Osteoblast (primary cell): Measurements from ENCODE around the gene FFAR2. TPM values are rescaled to one million over a fixed set of nuclear protein-coding genes. Genes with fewer than 3 reads are reported as not detected.

Experiments used
- DNase-seq: peaks from one replicate; pipeline ENCODE4 v3.0.0; 2011; ENCODE audit warnings: low spot score, mixed read lengths; ENCODE audit not compliant: insufficient read length; ENCODE audit errors: missing footprints
- H2AFZ ChIP-seq: 2 replicates; pipeline ENCODE4 v1.6.0; 2011; ENCODE audit warnings: mild to moderate bottlenecking, low read length
- H3K27ac ChIP-seq: 2 replicates; pipeline ENCODE4 v1.5.1; 2011; ENCODE audit warnings: mild to moderate bottlenecking, low read depth, low read length, moderate library complexity
- H3K27me3 ChIP-seq: 2 replicates; pipeline ENCODE4 v1.6.0; 2012; ENCODE audit warnings: mild to moderate bottlenecking, control low read depth, inconsistent platforms, low read length, moderate library complexity; ENCODE audit not compliant: insufficient read depth
- H3K36me3 ChIP-seq: 2 replicates; pipeline ENCODE4 v1.5.1; 2011; ENCODE audit warnings: mild to moderate bottlenecking, low read length, control low read depth, moderate library complexity; ENCODE audit not compliant: insufficient read depth
- H3K4me1 ChIP-seq: 2 replicates; pipeline ENCODE4 v1.5.1; 2011; ENCODE audit warnings: mild to moderate bottlenecking, low read length, control low read depth, moderate library complexity; ENCODE audit not compliant: insufficient read depth
- H3K4me2 ChIP-seq: 2 replicates; pipeline ENCODE4 v1.6.0; 2011; ENCODE audit warnings: mild to moderate bottlenecking, low read length; ENCODE audit not compliant: insufficient read depth
- H3K4me3 ChIP-seq: fragments of 200-600 bp; sonication (generic); 3 replicates; pipeline ENCODE4 v1.5.1; 2012; ENCODE audit warnings: mild to moderate bottlenecking, low read length, inconsistent platforms; ENCODE audit not compliant: insufficient read depth
- H3K79me2 ChIP-seq: 2 replicates; pipeline ENCODE4 v1.6.0; 2012; ENCODE audit warnings: mild to moderate bottlenecking, low read length, control low read depth, inconsistent platforms; ENCODE audit not compliant: insufficient read depth
- H3K9me3 ChIP-seq: 2 replicates; pipeline ENCODE4 v1.5.1; 2011; ENCODE audit warnings: low read depth, low read length, control low read depth
- H4K20me1 ChIP-seq: 2 replicates; pipeline ENCODE4 v1.6.0; 2012; ENCODE audit warnings: mild to moderate bottlenecking, low read length, control low read depth; ENCODE audit not compliant: insufficient read depth
- CTCF ChIP-seq: IDR thresholded peaks from 2 replicates; pipeline ENCODE4 v1.5.1; 2011; ENCODE audit warnings: mild to moderate bottlenecking, low read depth, low read length, moderate library complexity; ENCODE audit errors: extremely low read depth
- total RNA-seq: library from RNA; depleted of rRNA; stranded (reverse); fragments of >200 nt; gene quantifications from 2 replicates; pipeline ENCODE4 v1.2.3, GENCODE V29; 2012

FFAR2 gene
- total RNA-seq, 1 donor, result not detected

DNA sequence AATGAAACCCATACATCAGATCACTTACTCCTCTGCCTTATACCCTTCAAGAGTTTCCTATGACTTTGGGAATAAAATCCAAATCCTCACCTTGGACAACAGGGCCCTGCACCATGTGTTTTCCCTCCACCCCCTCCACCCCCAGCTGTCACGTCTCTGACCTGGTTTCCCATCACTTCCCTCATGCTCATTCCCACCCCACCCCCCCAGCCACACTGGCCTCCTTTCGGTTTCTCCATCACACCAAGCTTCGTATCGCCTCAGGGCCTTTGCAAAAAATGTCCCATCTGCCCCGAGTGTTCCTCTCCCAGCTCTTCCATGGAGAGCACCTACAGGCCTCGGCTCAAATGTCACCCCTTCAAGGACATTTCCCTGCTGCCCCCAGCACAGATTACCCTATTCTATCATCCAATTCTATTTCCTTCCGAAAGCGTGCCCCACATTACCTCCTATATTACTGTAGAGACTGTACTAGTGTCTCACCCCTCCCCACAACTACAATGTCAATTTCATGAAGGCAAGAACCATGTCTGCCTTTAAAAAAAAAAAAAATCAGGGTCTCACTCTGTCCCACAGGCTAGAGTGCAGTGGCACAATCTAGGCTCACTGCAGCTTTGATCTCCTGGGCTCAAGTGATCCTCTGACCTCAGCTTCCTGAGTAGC lies 16.8 kb upstream of the FFAR2 start:
- DNase-seq, result no peak
- no peak for TF ChIP-seq CTCF

DNA sequence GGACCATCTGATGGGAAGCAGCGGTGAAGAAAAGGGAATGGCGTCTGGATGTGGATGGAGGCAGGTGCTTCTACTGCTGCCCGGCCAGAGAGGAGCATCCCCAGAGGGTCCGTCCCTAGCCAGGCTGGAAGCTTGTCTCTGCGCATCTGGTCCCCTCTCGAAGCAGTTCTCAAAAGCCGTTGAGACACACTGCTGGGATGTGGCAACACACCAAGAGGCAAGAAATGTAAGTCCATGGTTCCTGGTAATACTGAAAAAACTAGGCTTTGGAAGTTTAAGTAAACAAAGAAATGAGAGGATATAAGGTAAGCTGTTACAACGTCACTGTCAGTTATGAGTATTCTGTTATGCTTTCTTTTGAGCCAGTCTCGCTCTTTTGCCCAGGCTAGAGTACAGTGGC lies 15.1 kb upstream of the FFAR2 start:
- no peak overlapping the region for H3K27ac ChIP-seq
- no peak for TF ChIP-seq CTCF
- DNase-seq, result no peak
- no peaks in the 10 kb centered on the region for H3K36me3 ChIP-seq
- no peak overlapping the region for H3K4me3 ChIP-seq
- H3K4me1 ChIP-seq, result peaks cover 7% of the 10 kb centered on the region
- H4K20me1 ChIP-seq, result no peaks in the 10 kb centered on the region
- peaks cover 2% of the 10 kb centered on the region for H3K9me3 ChIP-seq
- no peaks in the 10 kb centered on the region for H3K79me2 ChIP-seq
- no peak overlapping the region for H2AFZ ChIP-seq
- no peak overlapping the region for H3K4me2 ChIP-seq
- peaks cover 24% of the 10 kb centered on the region for H3K27me3 ChIP-seq

More for the DNA sequence above, 16.8 kb upstream of the FFAR2 start:
- H3K4me2 ChIP-seq, result no peak overlapping the region
- no peak overlapping the region for H3K27ac ChIP-seq
- H4K20me1 ChIP-seq, result no peaks in the 10 kb centered on the region
- no peaks in the 10 kb centered on the region for H3K36me3 ChIP-seq
- H3K4me1 ChIP-seq, result peaks cover 1% of the 10 kb centered on the region
- peaks cover 15% of the 10 kb centered on the region for H3K27me3 ChIP-seq
- no peaks in the 10 kb centered on the region for H3K79me2 ChIP-seq
- no peak overlapping the region for H3K4me3 ChIP-seq
- no peak overlapping the region for H2AFZ ChIP-seq
- peaks cover 2% of the 10 kb centered on the region for H3K9me3 ChIP-seq

GRCh38 chr19:35433448-35433847 lies 14.6 kb upstream of the FFAR2 start:
- DNase-seq, result no peak
- Histone ChIP-seq H3K4me3 (no peak overlapping the region), H3K27me3 (peaks cover 24% of the 10 kb centered on the region), H3K36me3 (no peaks in the 10 kb centered on the region), H2AFZ (no peak overlapping the region), H3K27ac (no peak overlapping the region), H3K4me2 (no peak overlapping the region), H4K20me1 (no peaks in the 10 kb centered on the region), H3K9me3 (peaks cover 2% of the 10 kb centered on the region), H3K79me2 (no peaks in the 10 kb centered on the region), H3K4me1 (peaks cover 7% of the 10 kb centered on the region)
- no peak for TF ChIP-seq CTCF

- Histone ChIP-seq H3K79me2 (no peaks in the 10 kb centered on the region), H3K9me3 (peaks cover 2% of the 10 kb centered on the region), H4K20me1 (no peaks in the 10 kb centered on the region), H3K27ac (no peak overlapping the region), H3K27me3 (peaks cover 24% of the 10 kb centered on the region), H3K4me2 (no peak overlapping the region), H2AFZ (no peak overlapping the region), H3K36me3 (no peaks in the 10 kb centered on the region), H3K4me1 (peaks cover 7% of the 10 kb centered on the region), H3K4me3 (no peak overlapping the region)
- DNase-seq, result no peak
- no peak for TF ChIP-seq CTCF
Measured at GRCh38 chr19:35435896-35436295, 12.2 kb upstream of the FFAR2 start.
